Activated T-cell treated with anti-CD3 and anti-CD28 coated beads, Interleukin-2, amount 50 U/mL, for 72 hours (primary cell): ENCODE measurements around the gene KHK. TPM values are rescaled to one million over a fixed set of nuclear protein-coding genes. Genes with fewer than 3 reads are reported as not detected.

Source experiments
- ATAC-seq, 2 donors: fragments of 150-1000 bp; cut with Tn5 transposase; replicated peaks in 1 of 2; 2 replicates each; pipeline ENCODE4 v1.10.0; 2021; ENCODE audit warnings: moderate library complexity in 2 of 2, mild to moderate bottlenecking in 1 of 2
- DNase-seq, 2 donors: peaks; one replicate each; pipeline ENCODE4 v3.0.0; 2021 to 2022; ENCODE audit warnings: mixed read lengths in 1 of 2
- H3K27ac Mint-ChIP-seq: one replicate; pipeline ENCODE4 v1.8.0; 2022; ENCODE audit warnings: mild to moderate bottlenecking, moderate library complexity, mixed read lengths
- H3K27me3 Mint-ChIP-seq: one replicate; pipeline ENCODE4 v1.8.0; 2022; ENCODE audit warnings: low read depth, mixed read lengths
- H3K36me3 Mint-ChIP-seq, 2 donors: one replicate each; pipeline ENCODE4 v1.8.0; 2022; ENCODE audit warnings: mixed read lengths in 2 of 2, mild to moderate bottlenecking in 1 of 2; ENCODE audit not compliant: insufficient read depth in 2 of 2
- H3K4me1 Mint-ChIP-seq: one replicate; pipeline ENCODE4 v1.8.0; 2022; ENCODE audit warnings: low read depth, mixed read lengths
- H3K4me3 Mint-ChIP-seq, 2 donors: one replicate each; pipeline ENCODE4 v1.8.0; 2022; ENCODE audit warnings: mild to moderate bottlenecking in 2 of 2, mixed read lengths in 2 of 2, moderate library complexity in 2 of 2
- H3K9me3 Mint-ChIP-seq, 2 donors: one replicate each; pipeline ENCODE4 v1.8.0; 2022; ENCODE audit warnings: mixed read lengths in 2 of 2
- total RNA-seq, 2 donors: library from RNA; stranded (reverse); gene quantifications; one replicate each; pipeline ENCODE4 v1.2.3, GENCODE V29; 2022

The KHK gene
- total RNA-seq, 2 donors from 2014 or later, result 11.9 to 12.9 TPM

GRCh38 chr2:27079233-27080139, 7.1 kb upstream of the KHK start:
- Mint-ChIP-seq H3K36me3 (no peaks in the 10 kb centered on the region), H3K4me1 (peaks cover 53% of the 10 kb centered on the region), H3K4me3 (no peak overlapping the region), H3K9me3 (no peaks in the 10 kb centered on the region), H3K27me3 (no peaks in the 10 kb centered on the region), H3K27ac (peak overlapping the region; percentile 79)
- DNase-seq (no peak), ATAC-seq (no peak)

- ATAC-seq (no peak), DNase-seq (no peak)
- Mint-ChIP-seq H3K4me1 (peaks cover 50% of the 10 kb centered on the region), H3K27me3 (no peaks in the 10 kb centered on the region), H3K4me3 (peak overlapping the region; percentile 22 to 76), H3K9me3 (no peaks in the 10 kb centered on the region), H3K36me3 (no peaks in the 10 kb centered on the region), H3K27ac (peak overlapping the region; percentile 79)
Measured at GRCh38 chr2:27080140-27080469, 6.5 kb upstream of the KHK start.

DNA sequence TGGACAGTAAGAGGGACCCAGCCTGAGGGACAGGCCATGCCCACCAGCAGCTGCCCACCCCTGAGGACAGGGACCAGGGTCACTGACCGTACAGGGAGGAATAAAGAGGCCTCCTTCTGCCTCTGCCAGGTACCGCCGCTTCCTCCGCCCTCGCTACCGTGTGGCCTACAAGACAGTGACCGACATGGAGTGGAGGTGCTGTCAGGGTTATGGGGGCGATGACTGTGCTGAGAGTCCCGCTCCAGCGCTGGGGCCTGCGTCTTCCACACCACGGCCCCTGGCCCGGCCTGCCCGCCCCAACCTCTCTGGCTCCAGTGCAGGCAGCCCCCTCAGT, 6.0 kb upstream of the KHK start:
- ATAC-seq (no peak), DNase-seq (no peak)
- H3K27ac Mint-ChIP-seq, result peak overlapping the region; percentile 88
- H3K27me3 Mint-ChIP-seq, result no peaks in the 10 kb centered on the region
- peak overlapping the region; percentile 76 for H3K4me3 Mint-ChIP-seq
- no peaks in the 10 kb centered on the region for H3K9me3 Mint-ChIP-seq
- H3K4me1 Mint-ChIP-seq, result peaks cover 50% of the 10 kb centered on the region
- H3K36me3 Mint-ChIP-seq, result no peaks in the 10 kb centered on the region

DNA sequence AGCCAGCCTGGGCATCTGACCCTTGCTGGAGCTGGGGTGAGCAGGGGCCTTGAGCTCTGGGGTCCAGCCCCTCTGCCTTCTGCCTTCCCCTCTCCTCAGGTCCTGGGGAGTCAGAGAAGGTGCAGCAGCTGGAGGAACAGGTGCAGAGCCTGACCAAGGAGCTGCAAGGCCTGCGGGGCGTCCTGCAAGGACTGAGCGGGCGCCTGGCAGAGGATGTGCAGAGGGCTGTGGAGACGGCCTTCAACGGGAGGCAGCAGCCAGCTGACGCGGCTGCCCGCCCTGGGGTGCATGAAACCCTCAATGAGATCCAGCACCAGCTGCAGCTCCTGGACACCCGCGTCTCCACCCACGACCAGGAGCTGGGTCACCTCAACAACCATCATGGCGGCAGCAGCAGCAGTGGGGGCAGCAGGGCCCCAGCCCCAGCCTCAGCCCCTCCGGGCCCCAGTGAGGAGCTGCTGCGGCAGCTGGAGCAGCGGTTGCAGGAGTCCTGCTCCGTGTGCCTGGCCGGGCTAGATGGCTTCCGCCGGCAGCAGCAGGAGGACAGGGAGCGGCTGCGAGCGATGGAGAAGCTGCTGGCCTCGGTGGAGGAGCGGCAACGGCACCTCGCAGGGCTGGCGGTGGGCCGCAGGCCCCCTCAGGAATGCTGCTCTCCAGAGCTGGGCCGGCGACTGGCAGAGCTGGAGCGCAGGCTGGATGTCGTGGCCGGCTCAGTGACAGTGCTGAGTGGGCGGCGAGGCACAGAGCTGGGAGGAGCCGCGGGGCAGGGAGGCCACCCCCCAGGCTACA, 4.4 kb upstream of the KHK start:
- Mint-ChIP-seq H3K27me3 (no peaks in the 10 kb centered on the region), H3K4me3 (peak overlapping the region; percentile 76), H3K4me1 (peaks cover 48% of the 10 kb centered on the region), H3K9me3 (no peaks in the 10 kb centered on the region), H3K36me3 (no peaks in the 10 kb centered on the region), H3K27ac (peak overlapping the region; percentile 88)
- ATAC-seq (no peak), DNase-seq (no peak)

- no peaks in the 10 kb centered on the region for H3K27me3 Mint-ChIP-seq
- ATAC-seq, result no peak
Measured at GRCh38 chr2:27082773-27083409, 3.7 kb upstream of the KHK start.

DNA sequence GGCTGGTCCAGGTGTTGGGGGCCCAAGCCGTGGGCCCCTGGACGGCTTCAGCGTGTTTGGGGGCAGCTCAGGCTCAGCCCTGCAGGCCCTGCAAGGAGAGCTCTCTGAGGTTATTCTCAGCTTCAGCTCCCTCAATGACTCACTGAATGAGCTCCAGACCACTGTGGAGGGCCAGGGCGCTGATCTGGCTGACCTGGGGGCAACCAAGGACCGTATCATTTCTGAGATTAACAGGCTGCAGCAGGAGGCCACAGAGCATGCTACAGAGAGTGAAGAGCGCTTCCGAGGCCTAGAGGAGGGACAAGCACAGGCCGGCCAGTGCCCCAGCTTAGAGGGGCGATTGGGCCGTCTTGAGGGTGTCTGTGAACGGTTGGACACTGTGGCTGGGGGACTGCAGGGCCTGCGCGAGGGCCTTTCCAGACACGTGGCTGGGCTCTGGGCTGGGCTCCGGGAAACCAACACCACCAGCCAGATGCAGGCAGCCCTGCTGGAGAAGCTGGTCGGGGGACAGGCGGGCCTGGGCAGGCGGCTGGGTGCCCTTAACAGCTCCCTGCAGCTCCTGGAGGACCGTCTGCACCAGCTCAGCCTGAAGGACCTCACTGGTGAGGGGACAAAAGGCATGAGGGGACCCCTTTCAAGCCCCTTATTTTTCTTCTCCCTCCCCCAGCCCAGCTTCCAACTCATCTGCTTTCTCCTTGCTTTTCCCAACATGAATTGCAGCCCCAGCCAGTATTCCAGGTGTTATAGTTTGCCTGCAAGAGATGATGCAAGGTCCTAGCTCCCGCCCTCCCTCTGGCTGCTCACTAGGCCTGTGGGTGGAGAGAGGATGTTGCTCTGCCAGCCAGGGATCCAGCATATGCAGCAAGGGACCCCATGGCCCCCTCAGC, 2.9 kb upstream of the KHK start:
- DNase-seq (no peak), ATAC-seq (no peak)
- Mint-ChIP-seq H3K27ac (no peak overlapping the region), H3K36me3 (no peaks in the 10 kb centered on the region), H3K9me3 (no peaks in the 10 kb centered on the region), H3K27me3 (no peaks in the 10 kb centered on the region), H3K4me1 (peaks cover 58% of the 10 kb centered on the region), H3K4me3 (no peak overlapping the region)

More at GRCh38 chr2:27082773-27083409, 3.7 kb upstream of the KHK start:
- H3K36me3 Mint-ChIP-seq, result no peaks in the 10 kb centered on the region
- H3K4me1 Mint-ChIP-seq, result peaks cover 52% of the 10 kb centered on the region
- no peak overlapping the region for H3K27ac Mint-ChIP-seq
- no peak for DNase-seq
- no peaks in the 10 kb centered on the region for H3K9me3 Mint-ChIP-seq
- no peak overlapping the region for H3K4me3 Mint-ChIP-seq

- H3K36me3 Mint-ChIP-seq, result no peaks in the 10 kb centered on the region
- no peak for DNase-seq
- no peak for ATAC-seq
- H3K4me1 Mint-ChIP-seq, result peaks cover 64% of the 10 kb centered on the region
- H3K4me3 Mint-ChIP-seq, result peak overlapping the region; percentile 10 to 95
- H3K9me3 Mint-ChIP-seq, result no peaks in the 10 kb centered on the region
- H3K27me3 Mint-ChIP-seq, result no peaks in the 10 kb centered on the region
- no peak overlapping the region for H3K27ac Mint-ChIP-seq
Measured at GRCh38 chr2:27084297-27085061, 2.1 kb upstream of the KHK start.

DNA sequence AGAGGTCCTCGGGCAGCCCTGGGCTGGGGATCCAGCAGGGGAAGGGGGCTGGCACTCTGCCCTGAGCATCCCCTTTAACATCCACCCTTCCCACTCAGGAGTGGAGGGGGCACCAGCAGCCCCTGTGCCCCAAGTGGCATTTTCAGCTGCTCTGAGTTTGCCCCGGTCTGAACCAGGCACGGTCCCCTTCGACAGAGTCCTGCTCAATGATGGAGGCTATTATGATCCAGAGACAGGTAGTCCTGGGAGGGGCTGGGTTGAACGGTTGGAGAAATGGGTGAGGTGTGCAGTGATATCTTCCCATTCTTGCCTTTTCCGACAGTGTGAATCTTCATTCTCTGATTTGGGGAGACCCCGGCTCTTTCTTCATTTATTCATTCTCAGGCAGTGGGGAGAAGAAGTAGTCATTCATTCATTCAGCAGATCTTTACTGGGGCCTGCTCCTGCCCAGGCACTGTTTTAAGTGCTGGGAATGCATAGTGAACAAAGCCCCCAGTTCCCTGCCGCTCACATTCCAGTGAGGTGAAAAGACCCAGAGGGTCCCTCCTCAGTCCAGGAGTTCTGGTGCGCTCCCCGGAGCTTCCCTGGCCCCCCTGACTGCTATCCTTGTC, 1.4 kb upstream of the KHK start:
- H3K27me3 Mint-ChIP-seq, result no peaks in the 10 kb centered on the region
- peaks cover 59% of the 10 kb centered on the region for H3K4me1 Mint-ChIP-seq
- no peak for DNase-seq
- H3K9me3 Mint-ChIP-seq, result no peaks in the 10 kb centered on the region
- no peaks in the 10 kb centered on the region for H3K36me3 Mint-ChIP-seq
- peak overlapping the region; percentile 95 to 96 for H3K4me3 Mint-ChIP-seq
- peak overlapping the region; percentile 12 for H3K27ac Mint-ChIP-seq
- ATAC-seq, result no peak

DNA sequence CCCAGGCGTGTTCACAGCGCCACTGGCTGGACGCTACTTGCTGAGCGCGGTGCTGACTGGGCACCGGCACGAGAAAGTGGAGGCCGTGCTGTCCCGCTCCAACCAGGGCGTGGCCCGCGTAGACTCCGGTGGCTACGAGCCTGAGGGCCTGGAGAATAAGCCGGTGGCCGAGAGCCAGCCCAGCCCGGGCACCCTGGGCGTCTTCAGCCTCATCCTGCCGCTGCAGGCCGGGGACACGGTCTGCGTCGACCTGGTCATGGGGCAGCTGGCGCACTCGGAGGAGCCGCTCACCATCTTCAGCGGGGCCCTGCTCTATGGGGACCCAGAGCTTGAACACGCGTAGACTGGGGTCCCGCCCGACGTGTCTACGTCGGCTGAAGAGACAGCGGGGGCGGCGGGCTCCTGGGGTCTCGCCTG, 891 bp upstream of the KHK start:
- peak overlapping the region; percentile 95 to 96 for H3K4me3 Mint-ChIP-seq
- no peaks in the 10 kb centered on the region for H3K9me3 Mint-ChIP-seq
- H3K36me3 Mint-ChIP-seq, result no peaks in the 10 kb centered on the region
- H3K4me1 Mint-ChIP-seq, result peaks cover 53% of the 10 kb centered on the region
- H3K27me3 Mint-ChIP-seq, result no peaks in the 10 kb centered on the region
- peak in 1 of 2 donors; percentile 14 for ATAC-seq
- DNase-seq, result peak; percentile 47 to 63
- H3K27ac Mint-ChIP-seq, result peak overlapping the region; percentile 12

DNA sequence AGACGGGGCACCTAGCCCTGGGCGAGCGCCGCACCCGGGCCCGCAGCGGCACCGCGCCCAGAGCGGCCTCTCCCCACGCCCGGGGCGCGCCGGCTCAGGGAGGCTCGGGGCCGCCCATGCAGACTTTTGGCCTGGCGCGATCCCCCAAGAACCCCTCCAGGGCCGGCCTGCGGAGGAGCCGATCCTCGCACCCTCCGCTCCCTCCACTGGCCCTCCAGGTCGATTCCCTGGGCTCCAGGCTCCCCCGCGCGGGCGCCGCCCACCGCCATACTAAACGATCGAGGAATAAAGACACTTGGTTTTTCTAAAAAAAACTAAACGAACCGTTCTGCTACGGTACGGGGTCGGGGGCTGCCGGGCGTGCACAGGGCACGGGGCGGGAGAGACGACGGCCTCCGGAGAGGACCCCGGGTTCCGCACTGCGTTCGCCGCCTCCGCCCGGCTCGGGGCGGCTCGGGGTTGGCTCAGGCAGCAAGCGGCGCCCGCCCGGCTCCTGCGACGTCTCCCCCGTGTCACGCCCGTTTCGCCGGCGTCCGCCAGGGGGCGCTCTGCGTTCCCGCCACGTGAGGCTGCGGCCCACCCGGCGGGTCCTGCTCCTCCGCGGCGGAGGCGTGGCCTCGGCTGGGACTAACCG, 365 bp upstream of the KHK start:
- Mint-ChIP-seq H3K4me1 (peaks cover 48% of the 10 kb centered on the region), H3K9me3 (no peaks in the 10 kb centered on the region), H3K27me3 (no peaks in the 10 kb centered on the region), H3K27ac (no peak overlapping the region), H3K36me3 (no peaks in the 10 kb centered on the region), H3K4me3 (peak overlapping the region; percentile 95 to 96)
- peak; percentile 97 to 100 for DNase-seq
- peak; percentile 92 to 93 for ATAC-seq

- Mint-ChIP-seq H3K27ac (no peak overlapping the region), H3K27me3 (no peaks in the 10 kb centered on the region)
Measured at GRCh38 chr2:27087823-27088410, 1.3 kb downstream of the KHK start.

More at GRCh38 chr2:27087823-27088410, 1.3 kb downstream of the KHK start:
- no peaks in the 10 kb centered on the region for H3K36me3 Mint-ChIP-seq
- peaks cover 41% of the 10 kb centered on the region for H3K4me1 Mint-ChIP-seq
- ATAC-seq (no peak), DNase-seq (no peak)
- H3K9me3 Mint-ChIP-seq, result no peaks in the 10 kb centered on the region
- H3K4me3 Mint-ChIP-seq, result peak overlapping the region; percentile 95 to 96
